AG08395 (cell line): ENCODE results near the gene F12.
A peak's percentile ranks its signal among the peaks of the same experiment; 100 is the strongest.

ENCODE experiments used
- DNase-seq: peaks from one replicate; pipeline ENCODE4 v3.0.0; 2012; ENCODE audit warnings: mixed read lengths, low spot score

The F12 gene

DNA sequence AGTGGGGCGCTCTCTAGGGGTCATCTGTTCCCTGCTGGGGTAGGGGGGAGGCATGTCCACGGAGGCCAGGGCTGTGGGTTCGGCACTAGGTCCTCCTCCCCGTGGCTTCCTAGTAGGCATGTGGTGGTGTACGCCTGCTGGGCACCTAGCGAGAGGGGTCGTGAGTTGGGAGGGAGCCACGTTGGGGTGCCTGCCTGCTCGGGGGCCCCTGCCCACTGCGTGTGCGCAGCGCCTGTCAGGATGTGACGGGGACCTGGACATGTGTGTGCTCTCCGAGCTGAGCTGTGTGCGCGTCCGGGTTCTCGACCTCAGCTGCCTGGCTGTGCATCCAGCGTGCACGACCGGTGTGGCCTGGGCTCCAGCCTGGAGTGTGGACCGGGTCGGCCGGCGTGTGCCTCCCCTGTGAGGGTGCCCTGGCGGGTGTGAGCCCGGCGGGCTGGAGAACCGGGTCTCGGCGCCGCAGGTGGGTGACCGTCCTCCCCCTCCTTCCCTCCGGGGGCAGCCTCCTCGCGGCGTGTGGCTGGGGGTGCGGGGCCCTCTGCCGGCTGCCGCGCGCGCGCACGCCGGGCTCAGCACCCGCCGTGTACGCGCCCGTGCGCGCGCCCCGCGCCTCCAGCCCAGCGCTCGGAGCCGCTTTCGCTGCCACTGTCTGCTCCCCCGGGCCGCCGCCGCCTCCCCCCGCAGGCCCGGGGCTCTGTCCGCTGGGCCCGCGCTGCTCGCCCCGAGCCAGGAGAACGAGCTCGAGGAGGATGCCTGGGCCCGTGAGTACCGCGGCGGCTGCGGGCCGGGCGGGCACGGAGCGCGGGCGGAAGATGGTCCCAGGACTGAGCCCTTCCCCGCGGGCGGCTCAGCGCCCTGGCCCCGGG, 37.1 kb upstream of the F12 start, which contains the start of gene PRR7:
PRR7 (plus strand) TSS at position 615 of the 866 bp plus-strand sequence. CDS start 8,254 bp downstream, outside the sequence.
- peak; percentile 88 for DNase-seq

GRCh38 chr5:177445917-177446199, 36.5 kb upstream of the F12 start:
- DNase-seq, result no peak

GRCh38 chr5:177445052-177445916, 35.9 kb upstream of the F12 start:
- DNase-seq, result no peak

- no peak for DNase-seq
Measured at GRCh38 chr5:177444106-177445051, 35.0 kb upstream of the F12 start.

- no peak for DNase-seq
Measured at GRCh38 chr5:177443144-177443983, 34.0 kb upstream of the F12 start.

DNA sequence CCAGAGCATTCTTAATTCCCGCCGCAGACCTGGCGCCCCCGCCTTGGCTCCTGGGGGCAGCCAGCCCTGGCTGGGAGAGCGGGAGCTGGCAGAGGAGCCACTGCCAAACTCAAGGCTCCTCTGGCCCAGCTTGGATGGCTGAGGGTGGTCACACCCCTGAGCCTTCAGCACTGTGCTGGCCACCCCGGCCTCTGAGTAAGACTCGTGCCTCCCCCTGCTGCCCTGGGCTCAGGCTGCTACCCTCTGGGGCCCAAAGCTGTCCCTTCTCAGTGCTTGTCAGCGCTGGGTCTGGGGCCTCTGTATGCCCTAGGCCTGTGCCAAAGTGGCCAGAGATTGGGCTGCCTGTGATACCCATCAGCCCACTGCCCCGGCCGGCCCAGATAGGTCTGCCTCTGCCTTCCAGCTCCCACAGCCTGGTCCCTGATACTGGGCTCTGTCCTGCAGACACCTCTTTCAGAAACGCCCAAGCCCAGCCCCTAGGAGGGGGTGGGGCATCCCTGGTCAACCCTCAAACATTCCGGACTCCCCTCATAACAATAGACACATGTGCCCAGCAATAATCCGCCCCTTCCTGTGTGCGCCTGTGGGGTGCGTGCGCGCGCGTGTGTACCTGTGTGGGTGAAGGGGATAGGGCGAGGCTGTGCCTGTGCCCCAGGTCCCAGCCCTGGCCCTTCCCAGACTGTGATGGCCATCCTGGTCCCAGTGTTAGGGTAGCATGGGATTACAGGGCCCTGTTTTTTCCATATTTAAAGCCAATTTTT, 32.9 kb upstream of the F12 start:
- DNase-seq, result no peak

- DNase-seq, result no peak
Measured at GRCh38 chr5:177440990-177441780, 31.8 kb upstream of the F12 start.

DNA sequence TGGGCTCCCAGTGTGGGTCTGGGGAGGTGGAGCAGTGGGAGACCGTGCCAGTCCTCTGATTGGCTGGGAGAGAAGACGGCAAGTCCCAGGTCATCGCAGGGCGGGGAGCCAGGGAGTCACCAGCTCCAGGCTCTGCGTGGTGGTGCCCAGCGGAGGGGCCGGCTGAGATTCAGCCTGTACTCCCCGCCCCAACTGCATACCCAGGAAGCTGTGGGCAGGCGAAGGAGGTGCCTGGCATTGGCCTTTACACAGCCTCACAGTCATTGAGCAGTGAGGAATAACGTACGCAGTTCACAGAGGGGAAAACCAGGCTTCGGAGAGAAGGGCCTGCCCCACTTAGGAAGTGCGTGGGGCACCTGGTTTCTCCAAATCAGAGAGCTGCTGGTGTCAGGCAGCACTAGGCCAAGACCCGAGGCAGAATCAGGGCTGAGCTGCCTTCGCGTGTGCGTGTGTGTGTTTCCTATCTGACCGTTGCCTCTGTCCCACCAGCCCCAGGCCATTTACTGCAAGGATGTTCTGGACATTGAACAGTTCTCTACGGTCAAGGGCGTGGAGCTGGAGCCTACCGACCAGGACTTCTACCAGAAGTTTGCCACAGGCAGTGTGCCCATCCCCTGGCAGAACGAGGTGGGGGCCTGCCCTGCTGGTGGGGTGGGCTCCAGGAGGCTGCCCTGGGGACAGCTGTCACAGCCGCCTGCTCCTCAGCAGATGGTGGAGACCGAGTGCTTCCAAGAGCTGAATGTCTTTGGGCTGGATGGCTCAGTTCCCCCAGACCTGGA, 31.0 kb upstream of the F12 start:
- DNase-seq, result no peak

- no peak for DNase-seq
Measured at GRCh38 chr5:177439518-177440053, 30.2 kb upstream of the F12 start.

GRCh38 chr5:177438468-177438867, 29.1 kb upstream of the F12 start:
- DNase-seq, result no peak

GRCh38 chr5:177437623-177438022, 28.3 kb upstream of the F12 start:
- DNase-seq, result no peak

GRCh38 chr5:177435847-177436536, 26.6 kb upstream of the F12 start:
- no peak for DNase-seq

- DNase-seq, result no peak
Measured at GRCh38 chr5:177434942-177435738, 25.8 kb upstream of the F12 start.

DNA sequence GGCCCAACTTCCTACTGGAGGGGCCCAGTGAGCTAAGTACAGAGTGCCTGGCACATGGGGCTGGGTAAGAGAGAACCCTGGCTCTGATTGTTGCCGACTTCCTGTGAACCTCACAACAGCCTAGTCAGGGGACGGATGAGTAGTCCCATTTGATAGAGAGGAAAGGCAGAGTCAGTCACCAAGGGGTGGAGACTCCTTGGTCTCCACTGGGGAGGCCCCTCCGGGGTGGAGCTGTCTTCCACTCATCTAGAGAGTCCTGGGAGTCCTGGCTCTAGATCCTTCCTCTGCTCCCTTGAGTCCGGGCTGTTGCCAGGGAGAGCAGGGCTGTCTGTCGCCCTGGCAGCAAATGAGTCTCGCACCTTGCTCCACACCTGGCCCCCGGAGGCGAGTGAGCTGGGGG, 25.1 kb upstream of the F12 start:
- DNase-seq, result no peak

DNA sequence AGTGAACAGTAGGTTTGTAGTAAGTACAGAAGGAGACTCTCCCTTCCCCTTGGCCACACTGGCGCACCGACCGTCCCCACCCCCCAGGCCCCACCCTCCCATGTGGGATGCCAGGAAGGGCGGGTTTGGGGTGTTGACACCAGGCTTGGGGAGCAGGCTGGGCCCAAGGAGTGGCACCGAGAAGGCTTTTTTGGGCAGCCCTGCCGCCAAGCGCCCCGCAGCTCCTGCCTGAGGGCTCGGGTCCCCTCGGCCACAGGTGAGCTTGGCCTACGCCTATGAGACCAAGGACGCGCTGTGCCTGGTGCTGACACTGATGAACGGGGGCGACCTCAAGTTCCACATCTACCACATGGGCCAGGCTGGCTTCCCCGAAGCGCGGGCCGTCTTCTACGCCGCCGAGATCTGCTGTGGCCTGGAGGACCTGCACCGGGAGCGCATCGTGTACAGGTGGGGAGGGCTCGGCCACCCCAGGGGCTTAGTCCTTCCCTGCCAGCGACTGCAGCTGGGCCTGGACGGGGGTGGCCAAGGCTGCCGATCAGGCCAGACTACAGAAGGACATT, 24.4 kb upstream of the F12 start:
- no peak for DNase-seq

GRCh38 chr5:177432839-177433657, 23.7 kb upstream of the F12 start:
- no peak for DNase-seq
